Bronchial epithelial cell (primary cell): ENCODE data around the gene EML3. TPM values are rescaled to one million over a fixed set of nuclear protein-coding genes. Genes with fewer than 3 reads are reported as not detected.
A peak's percentile ranks its signal among the peaks of the same experiment; 100 is the strongest.
"Not testable (repeated sequence)": the region's sequence is repeated elsewhere in the genome, so short reads cannot be mapped to it uniquely, and the experiment has no call there.

ENCODE experiments used
- DNase-seq: peaks from one replicate; pipeline ENCODE4 v3.0.0-alpha.2; 2010; ENCODE audit warnings: low read depth
- FAIRE-seq: peaks from 2 replicates; lab custom pipeline; 2011; peaks lifted over from hg19 to GRCh38; lab: Jason Lieb, UNC
- H3K27me3 ChIP-seq: 2 replicates; pipeline ENCODE4 v1.5.1; 2011; ENCODE audit warnings: low read length; ENCODE audit not compliant: control insufficient read depth, insufficient read depth
- H3K36me3 ChIP-seq: 2 replicates; pipeline ENCODE4 v1.5.1; 2011; ENCODE audit warnings: low read length; ENCODE audit not compliant: control insufficient read depth, insufficient read depth
- H3K4me3 ChIP-seq: 2 replicates; pipeline ENCODE4 v1.5.1; 2011; ENCODE audit warnings: mild to moderate bottlenecking, low read depth, low read length, control low read depth
- CTCF ChIP-seq: IDR thresholded peaks from 2 replicates; pipeline ENCODE4 v1.5.1; 2011; ENCODE audit warnings: mild to moderate bottlenecking, moderate library complexity, low read length, control low read depth, inconsistent platforms; ENCODE audit not compliant: insufficient read depth, severe bottlenecking
- total RNA-seq: library from RNA; depleted of rRNA; stranded (reverse); fragments of >200 nt; gene quantifications from 2 replicates; pipeline ENCODE4 v1.2.1, GENCODE V29; 2014

Gene EML3
- total RNA-seq, 1 donor from 2014 or later = 10.0 TPM

DNA sequence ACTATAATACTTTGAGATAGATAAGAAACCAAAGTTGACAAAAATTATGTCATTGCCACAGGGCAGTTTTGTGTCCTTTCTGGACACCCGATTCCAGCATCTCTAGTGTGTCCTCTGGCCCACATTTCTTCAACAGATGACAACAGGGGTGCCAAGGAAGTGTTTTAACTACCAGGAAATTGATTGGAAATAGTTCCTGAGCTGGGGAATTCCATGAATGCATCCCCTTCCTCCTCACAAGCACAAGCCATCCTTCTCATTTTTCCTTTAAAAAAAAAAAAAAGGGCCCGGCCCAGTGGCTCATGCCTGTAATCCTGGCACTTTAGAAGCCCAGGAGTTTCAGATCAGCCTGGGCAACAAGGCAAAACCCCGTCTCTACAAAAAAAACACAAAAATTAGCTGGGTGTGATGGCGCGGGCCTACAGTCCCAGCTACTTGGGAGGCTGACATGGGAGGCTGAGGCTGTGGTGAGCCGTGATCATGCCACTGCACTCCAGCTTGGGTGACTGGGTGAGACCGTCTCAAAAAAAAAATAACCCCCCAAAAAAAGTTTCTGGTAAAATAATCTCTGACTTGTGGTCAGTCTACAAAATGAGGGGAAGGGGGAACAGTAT is 10.0 kb upstream of the EML3 start:
- no peak for FAIRE-seq
- peak overlapping the region; percentile 5 for H3K4me3 ChIP-seq

GRCh38 chr11:62621567-62622470 is 9.2 kb upstream of the EML3 start, which contains the start of gene B3GAT3:
Gene B3GAT3 (minus strand): TSS chr11:62621986. CDS start chr11:62621947, 39 bp downstream.
- Histone ChIP-seq H3K27me3 (no peaks in the 10 kb centered on the region), H3K4me3 (peak within 1 kb of the TSS; percentile 68), H3K36me3 (peaks cover 16% of the 10 kb centered on the region)
- no peak for FAIRE-seq
- DNase-seq = peak; percentile 97
- no peak for TF ChIP-seq CTCF

More for the DNA sequence above, 10.0 kb upstream of the EML3 start:
- no peak for TF ChIP-seq CTCF
- DNase-seq = no peak
- Histone ChIP-seq H3K36me3 (peaks cover 16% of the 10 kb centered on the region), H3K27me3 (no peaks in the 10 kb centered on the region)

DNA sequence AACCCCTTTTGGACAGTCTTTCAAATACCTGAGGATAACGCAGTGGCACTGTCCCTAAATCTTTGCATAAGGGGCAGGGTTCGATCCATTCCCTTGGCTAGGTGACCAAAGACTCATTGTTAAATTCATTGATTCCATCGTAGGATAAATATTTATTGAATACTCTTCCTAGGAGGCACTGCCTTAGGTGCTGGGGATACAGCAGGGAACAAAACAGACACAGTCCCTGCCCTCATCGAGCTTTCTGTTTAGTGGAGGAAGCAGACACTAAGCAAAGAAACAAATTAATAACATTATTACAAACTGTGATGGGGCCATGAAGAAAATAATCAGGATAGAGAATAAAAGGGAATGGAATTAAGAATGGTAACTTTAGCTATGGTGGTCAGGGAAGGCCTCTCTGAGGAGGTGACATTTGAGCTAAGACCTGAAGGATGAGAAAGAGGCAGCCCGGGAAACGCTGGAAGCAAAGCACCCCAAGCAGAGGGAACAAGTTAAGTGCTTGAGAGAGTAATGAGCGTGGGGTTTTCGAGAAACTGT is 8.5 kb upstream of the EML3 start:
- no peak for FAIRE-seq
- no peaks in the 10 kb centered on the region for H3K27me3 ChIP-seq
- peaks cover 14% of the 10 kb centered on the region for H3K36me3 ChIP-seq
- no peak for DNase-seq
- TF ChIP-seq CTCF = no peak
- peak overlapping the region; percentile 68 for H3K4me3 ChIP-seq

DNA sequence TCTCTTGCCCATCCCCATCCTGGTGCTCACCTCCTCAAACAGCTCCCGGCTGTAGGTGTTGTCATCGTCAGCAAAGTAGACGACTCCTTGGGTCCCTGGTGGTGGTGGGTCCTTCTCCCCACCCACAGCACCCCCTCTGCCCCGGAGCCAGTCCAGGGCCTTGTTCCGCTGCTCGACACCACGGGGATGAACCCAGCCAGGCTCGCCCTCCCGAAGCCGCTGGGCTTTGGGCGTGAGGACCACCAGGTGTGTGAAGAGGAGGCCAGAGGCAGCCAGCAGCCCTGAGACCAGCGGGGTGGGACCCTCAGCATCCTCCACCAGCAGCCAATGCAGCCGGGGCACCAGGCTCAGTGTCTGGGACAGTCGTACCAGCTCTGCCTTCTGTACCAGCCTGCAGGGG is 4.4 kb upstream of the EML3 start:
- H3K4me3 ChIP-seq, H3K27me3 ChIP-seq, FAIRE-seq, DNase-seq, H3K36me3 ChIP-seq: not testable (repeated sequence)

- FAIRE-seq = no peak
- peaks cover 8% of the 10 kb centered on the region for H3K36me3 ChIP-seq
Measured at GRCh38 chr11:62615521-62615920, 2.9 kb upstream of the EML3 start.

More at GRCh38 chr11:62615521-62615920, 2.9 kb upstream of the EML3 start:
- H3K4me3 ChIP-seq = no peak overlapping the region
- DNase-seq = no peak
- no peak for TF ChIP-seq CTCF
- no peaks in the 10 kb centered on the region for H3K27me3 ChIP-seq
